Activated T-helper 1 cell treated with anti-CD3 and anti-CD28 coated beads, Interleukin-12 subunit alpha, Interleukin-12 subunit beta, Interleukin-2, Interleukin-4 antibody, amounts not matched to agents 30 ng/mL and 10 ng/mL and 1 ng/mL, durations not matched to agents 14 hours and 24 hours and 36 hours (primary cell): Measurements from ENCODE around the gene PARS2. TPM values are rescaled to one million over a fixed set of nuclear protein-coding genes. Genes with fewer than 3 reads are reported as not detected.

Experiments
- DNase-seq: peaks from one replicate; pipeline ENCODE4 v3.0.0; 2021; ENCODE audit warnings: low spot score
- H3K27ac Mint-ChIP-seq: one replicate; pipeline ENCODE4 v1.8.0; 2021; ENCODE audit warnings: mild to moderate bottlenecking, mixed read lengths
- H3K27me3 Mint-ChIP-seq: one replicate; pipeline ENCODE4 v1.8.0; 2022; ENCODE audit warnings: mild to moderate bottlenecking, moderate library complexity, mixed read lengths; ENCODE audit not compliant: insufficient read depth
- H3K36me3 Mint-ChIP-seq: one replicate; pipeline ENCODE4 v1.8.0; 2021; ENCODE audit warnings: low read depth, mixed read lengths
- H3K4me1 Mint-ChIP-seq: one replicate; pipeline ENCODE4 v1.8.0; 2021; ENCODE audit warnings: low read depth, mixed read lengths
- H3K4me3 Mint-ChIP-seq: one replicate; pipeline ENCODE4 v1.8.0; 2021; ENCODE audit warnings: mild to moderate bottlenecking, moderate library complexity, mixed read lengths
- H3K9me3 Mint-ChIP-seq: one replicate; pipeline ENCODE4 v1.8.0; 2021; ENCODE audit warnings: mixed read lengths
- intact Hi-C: fragments of 100-400 bp; cut with micrococcal nuclease; formaldehyde crosslinking; loops from one replicate; pipeline ENCODE4 v1.15.1; 2024
- total RNA-seq: library from RNA; stranded (reverse); gene quantifications from 2 replicates; pipeline ENCODE4 v1.2.3, GENCODE V29; 2022

Gene PARS2
- total RNA-seq, 1 donor from 2014 or later, result 6.7 TPM

- no peak for DNase-seq
- peaks cover 4% of the 10 kb centered on the region for H3K36me3 Mint-ChIP-seq
- H3K27ac Mint-ChIP-seq, result no peak overlapping the region
- H3K4me3 Mint-ChIP-seq, result no peak overlapping the region
- H3K4me1 Mint-ChIP-seq, result peaks cover 50% of the 10 kb centered on the region
- intact Hi-C loops, result no loop called here
- H3K9me3 Mint-ChIP-seq, result peaks cover 3% of the 10 kb centered on the region
- no peaks in the 10 kb centered on the region for H3K27me3 Mint-ChIP-seq
Measured at GRCh38 chr1:54795841-54796468, 31.6 kb upstream of the PARS2 start.

DNA sequence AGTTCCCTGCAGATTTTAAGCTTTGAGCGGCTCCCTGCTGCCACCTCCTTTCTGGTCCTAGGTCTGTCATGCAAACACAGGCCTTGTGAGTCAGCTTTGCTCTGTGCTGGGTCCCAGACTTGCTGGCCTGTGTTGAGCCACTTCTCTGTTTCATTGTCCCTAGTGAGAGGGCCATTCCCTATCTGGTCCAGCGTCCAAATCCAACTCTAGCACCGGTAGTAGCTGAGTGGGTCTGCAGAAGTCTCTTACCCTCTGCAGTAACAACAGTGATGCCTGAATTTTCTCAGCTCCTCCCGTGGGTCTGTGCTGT lies 31.0 kb upstream of the PARS2 start:
- Mint-ChIP-seq H3K4me1 (peaks cover 50% of the 10 kb centered on the region), H3K4me3 (no peak overlapping the region), H3K27ac (peak overlapping the region; percentile 34), H3K36me3 (peaks cover 4% of the 10 kb centered on the region), H3K27me3 (no peaks in the 10 kb centered on the region), H3K9me3 (peaks cover 3% of the 10 kb centered on the region)
- no peak for DNase-seq
- intact Hi-C loops, result no loop called here

GRCh38 chr1:54794451-54795355 lies 30.4 kb upstream of the PARS2 start:
- no peaks in the 10 kb centered on the region for H3K27me3 Mint-ChIP-seq
- intact Hi-C loops, result no loop called here
- H3K4me1 Mint-ChIP-seq, result peaks cover 45% of the 10 kb centered on the region
- H3K4me3 Mint-ChIP-seq, result no peak overlapping the region
- no peak overlapping the region for H3K27ac Mint-ChIP-seq
- H3K36me3 Mint-ChIP-seq, result peaks cover 4% of the 10 kb centered on the region
- H3K9me3 Mint-ChIP-seq, result peaks cover 3% of the 10 kb centered on the region
- DNase-seq, result no peak

- intact Hi-C loops, result no loop called here
- Mint-ChIP-seq H3K4me1 (peaks cover 30% of the 10 kb centered on the region), H3K27ac (no peak overlapping the region), H3K36me3 (peaks cover 4% of the 10 kb centered on the region), H3K27me3 (no peaks in the 10 kb centered on the region), H3K9me3 (peaks cover 3% of the 10 kb centered on the region), H3K4me3 (no peak overlapping the region)
- no peak for DNase-seq
Measured at GRCh38 chr1:54792686-54793282, 28.5 kb upstream of the PARS2 start.

- H3K27ac Mint-ChIP-seq, result no peak overlapping the region
- no peaks in the 10 kb centered on the region for H3K27me3 Mint-ChIP-seq
- intact Hi-C loops, result no loop called here
- H3K4me3 Mint-ChIP-seq, result no peak overlapping the region
- H3K36me3 Mint-ChIP-seq, result peaks cover 4% of the 10 kb centered on the region
- peaks cover 3% of the 10 kb centered on the region for H3K9me3 Mint-ChIP-seq
- H3K4me1 Mint-ChIP-seq, result peaks cover 24% of the 10 kb centered on the region
- no peak for DNase-seq
Measured at GRCh38 chr1:54791880-54792522, 27.7 kb upstream of the PARS2 start.

GRCh38 chr1:54788459-54788858 lies 24.1 kb upstream of the PARS2 start:
- Mint-ChIP-seq H3K27ac (no peak overlapping the region), H3K9me3 (peaks cover 3% of the 10 kb centered on the region), H3K4me1 (peaks cover 4% of the 10 kb centered on the region), H3K4me3 (no peak overlapping the region), H3K36me3 (peaks cover 2% of the 10 kb centered on the region), H3K27me3 (no peaks in the 10 kb centered on the region)
- DNase-seq, result no peak
- intact Hi-C loops, result no loop called here

DNA sequence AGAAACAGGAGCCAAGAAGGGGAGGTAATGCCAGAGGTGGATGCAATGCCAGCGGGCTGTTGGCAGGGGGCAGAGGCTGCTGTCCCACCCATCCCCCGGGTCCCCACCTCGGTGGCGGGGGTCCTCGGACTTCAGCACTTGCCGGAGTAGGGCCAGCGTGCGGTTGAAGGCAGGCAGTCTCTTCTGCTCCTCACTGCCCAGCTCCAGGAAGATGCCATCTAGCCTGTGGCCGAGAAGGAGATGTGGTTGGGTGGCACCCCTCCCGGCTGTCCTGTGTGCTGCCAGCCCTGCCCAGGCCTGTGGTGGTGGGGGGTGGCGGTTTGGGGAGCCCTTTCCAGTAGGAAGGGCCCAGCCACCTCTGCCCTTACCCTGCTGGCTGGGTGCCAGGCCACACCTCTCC lies 23.3 kb upstream of the PARS2 start:
- Mint-ChIP-seq H3K36me3 (peaks cover 2% of the 10 kb centered on the region), H3K4me1 (peaks cover 4% of the 10 kb centered on the region), H3K4me3 (no peak overlapping the region), H3K9me3 (peaks cover 3% of the 10 kb centered on the region), H3K27me3 (no peaks in the 10 kb centered on the region), H3K27ac (no peak overlapping the region)
- intact Hi-C loops, result no loop called here
- no peak for DNase-seq

DNA sequence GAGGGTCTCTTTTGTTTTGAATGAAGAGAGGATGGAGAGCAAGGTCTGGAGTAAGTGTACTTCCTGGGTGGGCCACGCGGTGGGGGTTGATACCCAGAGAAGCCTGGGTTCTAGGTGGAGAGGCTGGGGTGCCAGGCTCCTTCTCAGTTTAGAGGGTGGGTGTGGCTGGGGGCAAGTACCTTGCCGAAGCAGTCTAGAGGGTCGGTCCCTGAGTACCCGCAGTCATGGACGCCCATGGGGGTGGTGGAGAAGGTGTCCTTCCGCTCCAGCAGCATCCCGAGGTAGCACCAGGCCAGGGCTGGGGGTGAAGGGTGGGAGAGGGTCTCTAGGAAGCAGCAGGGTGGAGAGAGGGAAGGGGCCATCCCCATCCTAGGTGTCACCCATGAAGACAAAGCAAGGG lies 22.5 kb upstream of the PARS2 start:
- H3K4me3 Mint-ChIP-seq, result no peak overlapping the region
- peaks cover 4% of the 10 kb centered on the region for H3K4me1 Mint-ChIP-seq
- H3K27me3 Mint-ChIP-seq, result no peaks in the 10 kb centered on the region
- intact Hi-C loops, result no loop called here
- no peaks in the 10 kb centered on the region for H3K9me3 Mint-ChIP-seq
- no peaks in the 10 kb centered on the region for H3K36me3 Mint-ChIP-seq
- DNase-seq, result no peak
- H3K27ac Mint-ChIP-seq, result no peak overlapping the region

- Mint-ChIP-seq H3K36me3 (no peaks in the 10 kb centered on the region), H3K4me1 (peaks cover 4% of the 10 kb centered on the region), H3K9me3 (no peaks in the 10 kb centered on the region), H3K27me3 (no peaks in the 10 kb centered on the region), H3K4me3 (no peak overlapping the region), H3K27ac (no peak overlapping the region)
- intact Hi-C loops, result no loop called here
- no peak for DNase-seq
Measured at GRCh38 chr1:54784066-54784465, 19.7 kb upstream of the PARS2 start.

DNA sequence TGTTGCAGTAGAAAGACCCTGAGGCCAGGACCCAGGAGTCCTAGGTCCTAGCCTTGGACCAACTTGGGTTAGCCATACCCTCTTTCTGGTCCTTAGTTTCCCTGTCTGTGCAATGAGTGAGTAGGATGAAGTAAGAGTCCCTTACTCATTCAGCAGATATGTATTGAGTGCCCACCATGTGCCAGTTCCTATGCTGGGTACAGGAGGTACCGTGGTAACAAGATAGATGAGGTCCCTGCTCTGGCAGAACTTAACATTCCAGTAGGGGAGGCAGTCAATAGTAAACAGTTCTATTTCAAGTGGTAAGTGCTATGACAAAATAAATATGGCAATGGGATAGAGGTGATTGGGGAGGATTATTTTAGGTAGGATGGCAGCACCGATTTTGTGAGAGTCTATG lies 18.3 kb upstream of the PARS2 start:
- Mint-ChIP-seq H3K4me1 (no peaks in the 10 kb centered on the region), H3K27me3 (no peaks in the 10 kb centered on the region), H3K4me3 (no peak overlapping the region), H3K9me3 (no peaks in the 10 kb centered on the region), H3K27ac (no peak overlapping the region), H3K36me3 (no peaks in the 10 kb centered on the region)
- intact Hi-C loops, result no loop called here
- no peak for DNase-seq

DNA sequence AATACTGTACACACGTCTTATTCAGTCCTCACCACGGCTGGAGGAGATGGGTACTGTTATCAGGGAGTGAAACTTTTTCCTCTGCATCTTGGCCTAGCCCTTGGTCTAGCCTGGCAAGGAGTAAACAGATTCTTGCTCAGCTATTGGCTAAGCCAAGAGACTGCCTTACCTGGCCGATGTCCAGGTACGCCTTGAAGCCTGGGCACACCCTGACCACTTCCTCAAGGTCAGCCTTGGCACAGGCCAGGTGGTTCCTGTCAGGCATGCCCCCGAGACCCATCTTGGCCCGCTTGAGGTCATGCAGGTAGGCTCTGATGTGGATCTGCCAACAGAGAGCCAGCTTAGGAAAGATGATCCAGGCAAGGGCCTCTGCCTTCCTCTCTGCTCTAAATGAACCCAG lies 17.8 kb upstream of the PARS2 start:
- intact Hi-C loops, result no loop called here
- Mint-ChIP-seq H3K4me3 (no peak overlapping the region), H3K27ac (no peak overlapping the region), H3K27me3 (no peaks in the 10 kb centered on the region), H3K4me1 (no peaks in the 10 kb centered on the region), H3K36me3 (no peaks in the 10 kb centered on the region), H3K9me3 (no peaks in the 10 kb centered on the region)
- no peak for DNase-seq

DNA sequence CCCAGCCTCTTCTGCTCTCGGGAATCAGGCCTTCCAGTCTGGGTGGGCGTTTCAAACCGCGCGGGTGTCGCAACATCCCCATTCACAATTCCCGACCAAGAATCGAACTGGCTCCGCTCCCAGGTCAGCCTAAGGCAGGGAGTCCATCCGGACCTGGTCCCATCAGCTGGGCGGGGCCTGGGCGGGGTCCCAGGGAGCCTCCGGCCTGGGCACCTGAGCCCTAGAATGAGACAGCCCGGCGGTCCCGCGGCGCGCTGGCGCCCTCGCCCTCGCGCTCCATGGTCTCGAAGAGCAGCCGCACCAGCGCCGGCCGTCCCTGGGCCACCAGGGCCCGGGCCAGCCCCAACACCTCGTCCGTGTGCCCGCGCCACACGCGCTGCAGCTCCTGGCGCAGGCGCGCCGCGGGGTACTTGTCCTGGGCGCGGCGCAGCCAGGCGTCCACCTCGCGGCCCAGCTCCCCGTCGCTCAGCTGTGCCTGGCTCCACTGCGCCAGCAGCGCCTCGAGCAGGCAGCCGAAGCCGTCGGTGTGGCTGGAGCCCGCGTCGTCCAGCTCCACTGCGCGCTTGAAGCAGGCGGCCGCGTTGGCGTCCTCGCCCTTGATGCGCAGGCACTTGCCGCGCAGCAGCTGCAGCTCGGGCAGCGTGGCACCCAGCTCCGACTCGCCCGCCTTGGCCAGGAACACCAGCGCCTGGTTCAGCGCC lies 16.9 kb upstream of the PARS2 start:
- no peaks in the 10 kb centered on the region for H3K4me1 Mint-ChIP-seq
- H3K4me3 Mint-ChIP-seq, result no peak overlapping the region
- H3K27me3 Mint-ChIP-seq, result no peaks in the 10 kb centered on the region
- DNase-seq, result no peak
- intact Hi-C loops, result no loop called here
- H3K9me3 Mint-ChIP-seq, result no peaks in the 10 kb centered on the region
- no peaks in the 10 kb centered on the region for H3K36me3 Mint-ChIP-seq
- H3K27ac Mint-ChIP-seq, result no peak overlapping the region
